H1 (cell line): ENCODE results near the gene ARMH3. TPM values are rescaled to one million over a fixed set of nuclear protein-coding genes. Genes with fewer than 3 reads are reported as not detected.

Source experiments
- BRCA1 ChIP-seq: IDR thresholded peaks from 2 replicates; pipeline ENCODE4 v1.6.1; 2012; ENCODE audit warnings: low read depth, low read length, improper control_type of control experiment
- RAD21 ChIP-seq, 2 experiments: IDR thresholded peaks in 1 of 2; conservative IDR thresholded peaks in 1 of 2; 2 replicates each; pipeline ENCODE4 v1.6.1; 2011; ENCODE audit warnings: low read depth in 2 of 2, low read length in 2 of 2, improper control_type of control experiment in 1 of 2, inconsistent platforms in 1 of 2, mild to moderate bottlenecking in 1 of 2, moderate library complexity in 1 of 2
- SIN3A ChIP-seq, 2 experiments: IDR thresholded peaks in 1 of 2; conservative IDR thresholded peaks in 1 of 2; 2 replicates each; pipeline ENCODE4 v1.6.1; 2011 to 2012; ENCODE audit warnings: low read length in 2 of 2, improper control_type of control experiment in 1 of 2, low read depth in 1 of 2, mild to moderate bottlenecking in 1 of 2
- SP4 ChIP-seq: IDR thresholded peaks from 2 replicates; pipeline ENCODE4 v1.6.1; 2012; ENCODE audit warnings: low read length, inconsistent platforms
- TEAD4 ChIP-seq: IDR thresholded peaks from 2 replicates; pipeline ENCODE4 v1.6.1; 2012; ENCODE audit warnings: low read depth, low read length, inconsistent platforms, mixed read lengths
- ZNF274 ChIP-seq: IDR thresholded peaks from 2 replicates; pipeline ENCODE4 v1.7.0; 2012; ENCODE audit warnings: low read length, borderline replicate concordance; ENCODE audit errors: extremely low read depth
- polyA plus RNA-seq, 7 experiments: library from polyadenylated mRNA; depleted of rRNA in 3 of 7; stranded (reverse) in 5 of 7; unstranded in 2 of 7; fragments of >200 nt in 5 of 7; fragments of 200-250 nt in 2 of 7; gene quantifications; 1 replicate in 5 of 7; 2 replicates in 1 of 7; 4 replicates in 1 of 7; pipeline versions ENCODE4 v1.2.1 to v1.2.3, GENCODE V29; 2011 to 2013; ENCODE audit warnings: missing spikeins in 2 of 7, mixed read lengths in 2 of 7
- total RNA-seq: library from RNA; stranded (reverse); fragmentation: NEBNext Ultra II Directional; extraction: Animal tissue kit (Norgen Biotek cat#: 25700); gene quantifications from 2 replicates; pipeline ENCODE4 v1.2.1, GENCODE V29; 2021
- TF ChIP-seq, protein P1 (sequence below): fragments of 300-600 bp; sonication (generic); IDR thresholded peaks from 2 replicates; pipeline ENCODE4 v1.7.1; 2012; ENCODE audit warnings: low read length, moderate library complexity, mild to moderate bottlenecking, inconsistent platforms; ENCODE audit not compliant: insufficient replicate concordance
- TF ChIP-seq, protein P2 (sequence below), 3 experiments: IDR thresholded peaks; 1 replicate in 2 of 3; 2 replicates in 1 of 3; pipeline versions ENCODE4 v1.5.1 to v1.6.1; 2011; ENCODE audit warnings: low read length in 3 of 3, mild to moderate bottlenecking in 3 of 3, inconsistent platforms in 2 of 3, low read depth in 1 of 3, moderate library complexity in 1 of 3; ENCODE audit not compliant: insufficient read depth in 1 of 3; ENCODE audit errors: control extremely low read depth in 1 of 3

Gene ARMH3
- total and polyA plus RNA-seq, 2 of the 8 experiments (the other 6 are each of a cell fraction or from before 2014, with no cell fraction given) = 11.6 to 18.3 TPM

DNA sequence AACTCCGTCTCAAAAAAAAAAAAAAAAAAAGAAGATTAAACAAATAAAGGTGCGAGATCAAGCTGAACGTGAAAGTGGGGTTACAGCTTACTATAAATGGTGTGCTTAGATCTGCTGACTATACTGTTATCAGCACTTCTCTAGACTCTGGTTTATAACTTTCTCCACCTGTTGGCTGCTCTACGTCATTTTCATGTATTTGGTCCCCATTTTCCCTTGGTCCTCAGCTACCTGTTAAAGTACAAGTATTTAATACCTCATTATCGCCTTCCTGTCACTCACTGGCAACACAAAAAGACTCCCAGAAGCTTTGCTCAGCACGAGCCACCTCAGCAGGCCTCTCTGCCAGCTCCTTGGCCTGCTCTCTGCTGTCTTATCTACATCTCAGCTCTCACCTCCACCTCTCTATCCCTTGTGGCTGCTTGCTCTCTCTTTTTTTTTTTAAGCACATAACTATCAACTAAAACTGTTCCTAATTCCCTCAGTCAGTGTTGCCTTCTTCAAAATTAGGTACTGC is 95.0 kb downstream of the ARMH3 start (continued):
- TF ChIP-seq, protein P1, sequence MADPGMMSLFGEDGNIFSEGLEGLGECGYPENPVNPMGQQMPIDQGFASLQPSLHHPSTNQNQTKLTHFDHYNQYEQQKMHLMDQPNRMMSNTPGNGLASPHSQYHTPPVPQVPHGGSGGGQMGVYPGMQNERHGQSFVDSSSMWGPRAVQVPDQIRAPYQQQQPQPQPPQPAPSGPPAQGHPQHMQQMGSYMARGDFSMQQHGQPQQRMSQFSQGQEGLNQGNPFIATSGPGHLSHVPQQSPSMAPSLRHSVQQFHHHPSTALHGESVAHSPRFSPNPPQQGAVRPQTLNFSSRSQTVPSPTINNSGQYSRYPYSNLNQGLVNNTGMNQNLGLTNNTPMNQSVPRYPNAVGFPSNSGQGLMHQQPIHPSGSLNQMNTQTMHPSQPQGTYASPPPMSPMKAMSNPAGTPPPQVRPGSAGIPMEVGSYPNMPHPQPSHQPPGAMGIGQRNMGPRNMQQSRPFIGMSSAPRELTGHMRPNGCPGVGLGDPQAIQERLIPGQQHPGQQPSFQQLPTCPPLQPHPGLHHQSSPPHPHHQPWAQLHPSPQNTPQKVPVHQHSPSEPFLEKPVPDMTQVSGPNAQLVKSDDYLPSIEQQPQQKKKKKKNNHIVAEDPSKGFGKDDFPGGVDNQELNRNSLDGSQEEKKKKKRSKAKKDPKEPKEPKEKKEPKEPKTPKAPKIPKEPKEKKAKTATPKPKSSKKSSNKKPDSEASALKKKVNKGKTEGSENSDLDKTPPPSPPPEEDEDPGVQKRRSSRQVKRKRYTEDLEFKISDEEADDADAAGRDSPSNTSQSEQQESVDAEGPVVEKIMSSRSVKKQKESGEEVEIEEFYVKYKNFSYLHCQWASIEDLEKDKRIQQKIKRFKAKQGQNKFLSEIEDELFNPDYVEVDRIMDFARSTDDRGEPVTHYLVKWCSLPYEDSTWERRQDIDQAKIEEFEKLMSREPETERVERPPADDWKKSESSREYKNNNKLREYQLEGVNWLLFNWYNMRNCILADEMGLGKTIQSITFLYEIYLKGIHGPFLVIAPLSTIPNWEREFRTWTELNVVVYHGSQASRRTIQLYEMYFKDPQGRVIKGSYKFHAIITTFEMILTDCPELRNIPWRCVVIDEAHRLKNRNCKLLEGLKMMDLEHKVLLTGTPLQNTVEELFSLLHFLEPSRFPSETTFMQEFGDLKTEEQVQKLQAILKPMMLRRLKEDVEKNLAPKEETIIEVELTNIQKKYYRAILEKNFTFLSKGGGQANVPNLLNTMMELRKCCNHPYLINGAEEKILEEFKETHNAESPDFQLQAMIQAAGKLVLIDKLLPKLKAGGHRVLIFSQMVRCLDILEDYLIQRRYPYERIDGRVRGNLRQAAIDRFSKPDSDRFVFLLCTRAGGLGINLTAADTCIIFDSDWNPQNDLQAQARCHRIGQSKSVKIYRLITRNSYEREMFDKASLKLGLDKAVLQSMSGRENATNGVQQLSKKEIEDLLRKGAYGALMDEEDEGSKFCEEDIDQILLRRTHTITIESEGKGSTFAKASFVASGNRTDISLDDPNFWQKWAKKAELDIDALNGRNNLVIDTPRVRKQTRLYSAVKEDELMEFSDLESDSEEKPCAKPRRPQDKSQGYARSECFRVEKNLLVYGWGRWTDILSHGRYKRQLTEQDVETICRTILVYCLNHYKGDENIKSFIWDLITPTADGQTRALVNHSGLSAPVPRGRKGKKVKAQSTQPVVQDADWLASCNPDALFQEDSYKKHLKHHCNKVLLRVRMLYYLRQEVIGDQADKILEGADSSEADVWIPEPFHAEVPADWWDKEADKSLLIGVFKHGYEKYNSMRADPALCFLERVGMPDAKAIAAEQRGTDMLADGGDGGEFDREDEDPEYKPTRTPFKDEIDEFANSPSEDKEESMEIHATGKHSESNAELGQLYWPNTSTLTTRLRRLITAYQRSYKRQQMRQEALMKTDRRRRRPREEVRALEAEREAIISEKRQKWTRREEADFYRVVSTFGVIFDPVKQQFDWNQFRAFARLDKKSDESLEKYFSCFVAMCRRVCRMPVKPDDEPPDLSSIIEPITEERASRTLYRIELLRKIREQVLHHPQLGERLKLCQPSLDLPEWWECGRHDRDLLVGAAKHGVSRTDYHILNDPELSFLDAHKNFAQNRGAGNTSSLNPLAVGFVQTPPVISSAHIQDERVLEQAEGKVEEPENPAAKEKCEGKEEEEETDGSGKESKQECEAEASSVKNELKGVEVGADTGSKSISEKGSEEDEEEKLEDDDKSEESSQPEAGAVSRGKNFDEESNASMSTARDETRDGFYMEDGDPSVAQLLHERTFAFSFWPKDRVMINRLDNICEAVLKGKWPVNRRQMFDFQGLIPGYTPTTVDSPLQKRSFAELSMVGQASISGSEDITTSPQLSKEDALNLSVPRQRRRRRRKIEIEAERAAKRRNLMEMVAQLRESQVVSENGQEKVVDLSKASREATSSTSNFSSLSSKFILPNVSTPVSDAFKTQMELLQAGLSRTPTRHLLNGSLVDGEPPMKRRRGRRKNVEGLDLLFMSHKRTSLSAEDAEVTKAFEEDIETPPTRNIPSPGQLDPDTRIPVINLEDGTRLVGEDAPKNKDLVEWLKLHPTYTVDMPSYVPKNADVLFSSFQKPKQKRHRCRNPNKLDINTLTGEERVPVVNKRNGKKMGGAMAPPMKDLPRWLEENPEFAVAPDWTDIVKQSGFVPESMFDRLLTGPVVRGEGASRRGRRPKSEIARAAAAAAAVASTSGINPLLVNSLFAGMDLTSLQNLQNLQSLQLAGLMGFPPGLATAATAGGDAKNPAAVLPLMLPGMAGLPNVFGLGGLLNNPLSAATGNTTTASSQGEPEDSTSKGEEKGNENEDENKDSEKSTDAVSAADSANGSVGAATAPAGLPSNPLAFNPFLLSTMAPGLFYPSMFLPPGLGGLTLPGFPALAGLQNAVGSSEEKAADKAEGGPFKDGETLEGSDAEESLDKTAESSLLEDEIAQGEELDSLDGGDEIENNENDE = no peak
- TF ChIP-seq BRCA1 (no peak), TEAD4 (no peak), RAD21 (IDR thresholded peaks at IDR 0.05 in 1 of 2, conservative IDR thresholded peaks at IDR 0.05 in 1 of 2; ENCODE audit: low read depth in 2 of 2, low read length in 2 of 2) (no peak), SP4 (no peak), ZNF274 (no peak), SIN3A (conservative IDR thresholded peaks at IDR 0.05 in 1 of 2, IDR thresholded peaks at IDR 0.05 in 1 of 2; ENCODE audit: low read depth in 1 of 2, low read length in 2 of 2) (no peak)
- TF ChIP-seq, protein P2, sequence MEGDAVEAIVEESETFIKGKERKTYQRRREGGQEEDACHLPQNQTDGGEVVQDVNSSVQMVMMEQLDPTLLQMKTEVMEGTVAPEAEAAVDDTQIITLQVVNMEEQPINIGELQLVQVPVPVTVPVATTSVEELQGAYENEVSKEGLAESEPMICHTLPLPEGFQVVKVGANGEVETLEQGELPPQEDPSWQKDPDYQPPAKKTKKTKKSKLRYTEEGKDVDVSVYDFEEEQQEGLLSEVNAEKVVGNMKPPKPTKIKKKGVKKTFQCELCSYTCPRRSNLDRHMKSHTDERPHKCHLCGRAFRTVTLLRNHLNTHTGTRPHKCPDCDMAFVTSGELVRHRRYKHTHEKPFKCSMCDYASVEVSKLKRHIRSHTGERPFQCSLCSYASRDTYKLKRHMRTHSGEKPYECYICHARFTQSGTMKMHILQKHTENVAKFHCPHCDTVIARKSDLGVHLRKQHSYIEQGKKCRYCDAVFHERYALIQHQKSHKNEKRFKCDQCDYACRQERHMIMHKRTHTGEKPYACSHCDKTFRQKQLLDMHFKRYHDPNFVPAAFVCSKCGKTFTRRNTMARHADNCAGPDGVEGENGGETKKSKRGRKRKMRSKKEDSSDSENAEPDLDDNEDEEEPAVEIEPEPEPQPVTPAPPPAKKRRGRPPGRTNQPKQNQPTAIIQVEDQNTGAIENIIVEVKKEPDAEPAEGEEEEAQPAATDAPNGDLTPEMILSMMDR (IDR thresholded peaks at IDR 0.05; ENCODE audit: control extremely low read depth in 1 of 3, insufficient read depth in 1 of 3, low read depth in 1 of 3, low read length in 3 of 3) = no peak
